GM12892 (cell line): ENCODE results near the gene UXS1.

Source experiments
- POLR2A ChIP-seq: IDR thresholded peaks from 2 replicates; pipeline ENCODE4 v1.6.1; 2011; ENCODE audit warnings: low read depth, low read length, control low read depth
- POLR2AphosphoS5 ChIP-seq: IDR thresholded peaks from 2 replicates; pipeline ENCODE4 v1.6.1; 2011; ENCODE audit warnings: low read depth, low read length, control low read depth
- TAF1 ChIP-seq: IDR thresholded peaks from 2 replicates; pipeline ENCODE4 v1.6.1; 2011; ENCODE audit warnings: low read depth, mild to moderate bottlenecking, control low read depth, low read length, borderline replicate concordance

GRCh38 chr2:106076941-106077340 is 117.2 kb downstream of the UXS1 start:
- TF ChIP-seq POLR2A = no peak
- TF ChIP-seq POLR2AphosphoS5 = no peak
- no peak for TF ChIP-seq TAF1
